HG03354 (cell line): ENCODE measurements around the gene INSC.

Source experiments
- ATAC-seq: cut with Tn5 transposase; IDR thresholded peaks from one replicate; pipeline ENCODE4 v1.9.1; 2021; ENCODE audit warnings: mild to moderate bottlenecking; ENCODE audit not compliant: unreplicated experiment, poor library complexity, severe bottlenecking

INSC gene

GRCh38 chr11:15176646-15177163, 62.0 kb downstream of the INSC start:
- no peak for ATAC-seq

GRCh38 chr11:15177491-15177890, 62.8 kb downstream of the INSC start:
- no peak for ATAC-seq

GRCh38 chr11:15178214-15178613, 63.5 kb downstream of the INSC start:
- no peak for ATAC-seq

- no peak for ATAC-seq
These were observed 64.4 kb downstream of the INSC start for GRCh38 chr11:15179167-15179566.

DNA sequence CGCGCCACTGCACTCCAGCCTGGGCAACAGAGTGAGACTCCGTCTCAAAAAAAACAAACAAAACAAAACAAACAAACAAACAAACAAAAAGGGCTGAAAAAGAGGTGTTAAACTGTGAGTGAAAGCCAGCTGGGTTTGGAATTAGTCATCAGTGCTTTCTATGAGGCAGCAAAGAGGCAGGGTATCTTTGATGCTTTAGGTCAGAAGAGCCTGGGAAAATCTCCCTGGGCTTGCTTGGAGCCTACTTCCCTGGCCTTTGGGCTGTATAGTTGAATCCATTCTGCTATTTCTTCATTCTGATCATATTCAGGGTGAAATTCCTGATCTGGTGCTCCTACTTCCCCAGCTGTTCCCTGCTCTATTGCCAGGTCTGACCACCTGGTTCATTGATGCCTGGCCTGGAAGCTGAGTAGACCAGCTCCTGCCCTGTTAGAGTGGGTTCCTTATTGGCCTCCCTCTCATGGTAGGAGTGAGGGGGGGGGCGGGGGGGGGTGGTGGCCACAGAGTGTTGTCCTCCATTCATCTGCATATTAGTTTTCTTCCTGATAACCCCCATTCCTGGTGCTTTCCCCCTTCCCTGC, 65.6 kb downstream of the INSC start:
- peak; percentile 74 for ATAC-seq

DNA sequence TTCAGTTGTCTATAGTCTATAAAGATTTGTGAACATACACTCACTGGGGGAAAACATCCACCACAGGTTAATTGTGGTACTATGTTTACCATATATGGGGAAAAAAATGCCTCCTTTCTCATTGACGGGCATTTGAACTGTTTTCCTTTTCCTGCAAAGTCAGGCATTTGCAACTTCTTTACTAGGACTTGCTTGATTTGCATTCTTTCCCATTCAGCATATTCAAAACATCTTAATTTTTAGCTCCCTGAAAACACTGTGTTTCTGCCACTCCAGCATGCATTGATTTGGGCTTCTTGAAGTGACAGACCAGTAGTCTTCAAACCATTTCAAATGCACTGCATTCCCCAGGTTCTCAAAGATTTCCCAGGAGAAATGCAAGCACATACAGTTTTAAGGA, 67.6 kb downstream of the INSC start:
- no peak for ATAC-seq

- no peak for ATAC-seq
These were observed 70.3 kb downstream of the INSC start for GRCh38 chr11:15185021-15185420.

- no peak for ATAC-seq
These were observed 71.4 kb downstream of the INSC start for GRCh38 chr11:15186146-15186545.

DNA sequence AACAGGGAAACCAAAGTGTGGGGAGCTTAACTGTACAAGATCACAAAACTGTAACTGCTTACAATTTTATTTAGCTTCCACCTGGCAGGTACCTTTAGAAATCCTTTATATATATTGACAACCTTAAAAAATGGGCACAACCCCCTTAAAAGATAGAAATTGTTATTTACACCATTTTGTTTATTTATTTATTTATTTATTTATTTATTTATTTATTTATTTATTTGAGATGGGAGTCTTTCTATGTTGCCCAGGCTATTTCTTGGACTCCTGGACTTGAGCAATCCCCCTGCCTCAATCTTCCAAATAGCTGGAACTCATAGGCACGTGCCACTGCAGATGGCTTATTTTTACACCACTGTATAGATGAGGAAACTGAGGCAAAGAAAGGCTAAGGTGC, 74.5 kb downstream of the INSC start:
- ATAC-seq, result no peak

- no peak for ATAC-seq
These were observed 75.1 kb downstream of the INSC start for GRCh38 chr11:15189641-15190365.

GRCh38 chr11:15190611-15191010, 75.9 kb downstream of the INSC start:
- no peak for ATAC-seq

GRCh38 chr11:15192005-15192556, 77.4 kb downstream of the INSC start:
- ATAC-seq, result no peak

DNA sequence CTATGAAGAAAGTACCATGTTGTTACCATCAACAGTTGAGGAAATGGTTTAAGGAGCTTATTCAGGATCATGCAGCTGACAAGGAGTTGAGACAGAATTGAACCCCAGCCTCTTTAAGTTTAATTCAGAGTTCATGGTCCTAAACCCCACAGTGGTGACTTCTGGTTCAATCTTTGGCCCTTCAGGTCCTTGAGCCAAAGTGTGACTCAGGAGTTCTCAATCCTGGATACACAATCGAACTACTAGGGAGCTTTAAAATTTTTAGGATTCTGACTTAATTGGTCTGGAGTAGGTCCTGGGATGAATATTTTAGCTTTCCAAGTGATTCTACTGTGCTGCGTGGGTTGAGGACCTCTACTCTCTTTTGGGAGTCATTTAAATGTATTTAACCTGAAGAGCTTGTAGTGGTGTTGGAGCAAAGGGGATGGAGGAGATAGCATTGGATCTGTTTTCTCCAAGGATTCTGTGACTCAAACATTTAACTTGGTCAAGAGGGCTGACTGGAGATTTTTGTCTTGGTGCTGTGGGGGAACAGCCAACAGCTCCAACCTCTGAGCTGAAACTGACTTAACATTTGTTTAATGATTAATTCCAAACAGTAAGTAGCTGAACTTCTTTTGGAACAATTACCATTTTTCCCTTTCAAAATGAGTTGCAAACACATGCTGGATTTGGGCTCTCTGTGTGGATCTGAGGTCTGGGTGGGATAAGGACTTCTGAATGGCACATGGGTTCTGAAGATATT, 80.1 kb downstream of the INSC start:
- no peak for ATAC-seq

- ATAC-seq, result no peak
These were observed 80.9 kb downstream of the INSC start for GRCh38 chr11:15195454-15196200.

GRCh38 chr11:15196704-15197103, 82.0 kb downstream of the INSC start:
- no peak for ATAC-seq

DNA sequence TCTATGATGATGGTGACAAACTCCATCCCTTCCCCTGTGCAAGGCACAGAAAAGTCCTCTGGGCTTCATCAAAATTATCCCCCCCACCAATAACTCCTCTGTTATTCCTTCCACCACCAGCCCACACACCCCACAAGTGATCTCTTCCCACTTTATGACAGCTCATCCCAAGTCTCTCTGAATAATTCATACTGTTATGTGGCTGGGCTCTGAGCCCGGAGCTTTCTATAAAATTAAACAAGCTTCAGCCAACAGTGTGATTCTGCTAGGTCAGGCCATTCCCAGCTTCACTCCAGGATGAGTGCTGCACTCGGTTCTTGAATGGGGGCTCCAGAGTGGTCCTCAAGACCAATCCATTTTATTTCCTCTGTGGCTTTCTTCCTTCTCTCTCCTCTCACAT, 83.0 kb downstream of the INSC start:
- no peak for ATAC-seq

- no peak for ATAC-seq
These were observed 83.6 kb downstream of the INSC start for GRCh38 chr11:15198284-15198683.

DNA sequence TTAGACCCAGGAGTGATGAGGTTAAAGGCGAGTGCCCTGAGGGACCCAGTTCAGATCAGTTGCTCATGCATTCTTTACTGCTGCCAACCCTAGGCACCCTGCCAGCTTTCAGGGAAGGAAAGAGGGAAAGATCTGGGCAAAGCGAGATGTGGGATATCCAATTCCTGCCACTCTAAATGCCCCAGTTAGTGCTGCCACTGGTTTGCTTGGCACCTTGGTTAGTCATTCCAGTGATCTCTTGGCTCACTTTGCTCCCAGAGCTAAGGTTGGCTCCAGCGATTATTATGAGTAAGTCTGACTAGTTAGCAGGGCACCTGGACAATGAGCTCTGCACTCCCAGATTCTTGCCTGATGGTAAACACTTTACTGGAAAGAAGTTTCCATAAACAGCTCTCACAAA, 85.0 kb downstream of the INSC start:
- no peak for ATAC-seq

DNA sequence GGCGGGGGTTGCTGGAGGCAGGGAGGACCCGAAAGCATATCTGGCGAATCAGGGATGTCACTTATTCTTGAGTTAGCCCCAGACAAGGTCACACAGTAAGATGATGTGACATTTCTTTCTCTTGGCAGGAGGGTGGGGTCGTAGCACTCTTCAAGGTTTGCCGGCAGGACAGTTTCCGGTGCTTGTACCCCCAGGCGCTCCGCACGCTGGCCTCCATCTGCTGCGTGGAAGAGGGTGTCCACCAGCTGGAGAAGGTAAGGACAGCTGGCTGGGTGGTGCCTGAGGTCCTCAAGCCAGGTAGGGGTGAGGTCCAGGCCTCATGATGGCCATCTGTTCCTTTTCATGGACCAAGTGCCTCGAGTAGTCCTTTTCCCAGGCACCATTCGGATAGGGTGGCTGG, 86.0 kb downstream of the INSC start:
- no peak for ATAC-seq

GRCh38 chr11:15201586-15201985, 86.9 kb downstream of the INSC start:
- no peak for ATAC-seq
